ENCODE results near the gene HDLBP.

DNA sequence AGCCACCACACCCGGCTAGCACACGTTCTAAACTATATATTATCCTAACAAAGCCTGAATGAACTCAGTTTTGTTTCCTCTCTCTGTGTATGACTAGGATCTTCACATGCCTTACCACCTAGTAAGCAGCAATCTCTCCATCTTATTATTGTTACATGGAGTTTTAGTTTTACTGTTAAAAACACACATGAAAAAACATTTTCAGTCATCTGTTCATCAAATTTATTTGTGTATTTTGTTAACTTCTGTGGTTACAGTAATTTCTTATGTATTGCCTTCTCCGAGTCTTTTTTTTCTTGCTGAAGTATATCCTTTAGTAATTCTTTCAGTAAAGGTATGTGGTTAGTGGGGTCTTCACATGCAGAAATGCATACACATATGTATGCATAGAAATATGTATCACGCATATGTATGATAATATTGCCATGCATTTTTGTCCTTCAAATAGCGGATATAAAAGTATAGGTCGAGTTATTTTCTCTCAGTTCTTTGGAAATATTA is 95.6 kb downstream of the HDLBP start:
- TF ChIP-seq, protein P1, sequence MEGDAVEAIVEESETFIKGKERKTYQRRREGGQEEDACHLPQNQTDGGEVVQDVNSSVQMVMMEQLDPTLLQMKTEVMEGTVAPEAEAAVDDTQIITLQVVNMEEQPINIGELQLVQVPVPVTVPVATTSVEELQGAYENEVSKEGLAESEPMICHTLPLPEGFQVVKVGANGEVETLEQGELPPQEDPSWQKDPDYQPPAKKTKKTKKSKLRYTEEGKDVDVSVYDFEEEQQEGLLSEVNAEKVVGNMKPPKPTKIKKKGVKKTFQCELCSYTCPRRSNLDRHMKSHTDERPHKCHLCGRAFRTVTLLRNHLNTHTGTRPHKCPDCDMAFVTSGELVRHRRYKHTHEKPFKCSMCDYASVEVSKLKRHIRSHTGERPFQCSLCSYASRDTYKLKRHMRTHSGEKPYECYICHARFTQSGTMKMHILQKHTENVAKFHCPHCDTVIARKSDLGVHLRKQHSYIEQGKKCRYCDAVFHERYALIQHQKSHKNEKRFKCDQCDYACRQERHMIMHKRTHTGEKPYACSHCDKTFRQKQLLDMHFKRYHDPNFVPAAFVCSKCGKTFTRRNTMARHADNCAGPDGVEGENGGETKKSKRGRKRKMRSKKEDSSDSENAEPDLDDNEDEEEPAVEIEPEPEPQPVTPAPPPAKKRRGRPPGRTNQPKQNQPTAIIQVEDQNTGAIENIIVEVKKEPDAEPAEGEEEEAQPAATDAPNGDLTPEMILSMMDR (IDR thresholded peaks at IDR 0.05; ENCODE audit: insufficient read depth, low read depth, low read length), result no peak
- no peak for TF ChIP-seq EZH2 (IDR thresholded peaks at IDR 0.05; ENCODE audit: insufficient read depth, low read length)

Data from astrocyte (in vitro differentiated cells and primary cell).